ENCODE data around the gene ATP5MC2.
"Not testable (repeated sequence)": the region's sequence is repeated elsewhere in the genome, so short reads cannot be mapped to it uniquely, and the experiment has no call there.

Gene ATP5MC2

DNA sequence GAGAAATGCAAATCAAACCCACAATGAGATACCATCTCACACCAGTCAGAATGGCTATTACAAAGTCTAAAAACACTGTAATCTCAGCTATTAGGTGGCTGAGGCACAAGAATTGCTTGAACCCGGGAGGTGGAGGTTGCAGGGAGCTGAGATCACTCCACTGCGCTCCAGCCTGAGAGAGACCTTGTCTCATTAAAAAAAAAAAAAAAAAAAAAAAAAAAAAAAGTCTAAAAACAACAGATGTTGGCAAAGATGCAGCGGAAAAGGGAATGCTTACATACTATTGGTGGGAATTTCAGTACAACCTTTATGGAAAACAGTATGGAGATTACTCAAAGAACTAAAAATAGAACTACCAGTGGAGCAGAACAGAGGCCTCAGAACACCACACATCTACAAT is 30.7 kb downstream of the ATP5MC2 start:
- no peak for DNase-seq

DNA sequence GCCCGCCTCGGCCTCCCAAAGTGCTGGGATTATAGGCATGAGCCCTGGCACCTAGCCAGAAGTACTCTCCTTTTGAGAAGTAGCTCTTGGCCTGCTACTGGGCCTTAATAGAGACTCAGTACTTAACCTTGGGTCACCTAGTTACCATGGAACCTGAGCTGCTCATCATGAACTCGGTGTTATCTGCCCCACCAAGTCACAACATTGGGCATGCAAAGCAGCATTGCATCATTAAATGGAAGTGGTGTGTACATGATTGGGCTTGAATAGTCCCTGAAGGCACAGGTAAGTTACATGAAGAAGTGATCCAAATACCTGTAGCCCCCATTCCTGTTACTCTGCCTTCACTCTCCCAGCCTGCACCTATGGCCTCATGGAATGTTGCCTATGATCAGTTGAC is 31.8 kb downstream of the ATP5MC2 start:
- DNase-seq = no peak

DNA sequence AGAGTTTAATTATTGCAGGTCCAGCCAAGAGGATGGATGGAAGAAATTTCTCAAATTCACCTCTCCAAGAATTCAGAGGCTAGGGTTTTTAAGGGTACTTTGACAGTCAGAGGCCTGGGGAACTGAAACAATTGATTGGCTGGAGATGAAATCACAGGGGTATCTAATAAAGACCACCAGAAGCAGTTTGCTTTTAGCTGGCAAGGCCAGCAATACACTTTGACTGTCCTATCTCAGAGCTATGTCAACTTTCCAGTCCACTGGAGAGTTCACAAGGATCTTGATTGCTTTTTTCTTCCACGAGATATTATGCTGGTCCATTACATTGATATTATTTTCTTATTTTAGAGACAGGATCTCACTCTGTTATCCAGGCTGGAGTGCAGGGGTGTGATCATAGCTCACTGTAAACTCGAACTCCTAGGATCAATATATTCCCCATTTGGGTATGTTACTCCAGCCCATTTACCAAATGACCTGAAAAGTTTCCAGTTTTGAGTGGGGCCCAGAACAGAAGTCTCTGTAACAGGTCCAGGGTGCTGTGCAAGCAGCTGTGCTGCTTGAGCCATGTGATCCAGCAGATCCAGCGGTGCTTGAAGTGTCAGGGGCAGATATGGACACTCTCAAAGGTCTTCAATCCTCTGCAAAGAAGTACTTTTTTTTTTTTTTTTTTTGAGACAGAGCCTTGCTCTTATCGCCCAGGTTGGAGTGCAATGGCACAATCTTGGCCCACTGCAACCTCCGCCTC is 32.5 kb downstream of the ATP5MC2 start:
- no peak for DNase-seq

DNA sequence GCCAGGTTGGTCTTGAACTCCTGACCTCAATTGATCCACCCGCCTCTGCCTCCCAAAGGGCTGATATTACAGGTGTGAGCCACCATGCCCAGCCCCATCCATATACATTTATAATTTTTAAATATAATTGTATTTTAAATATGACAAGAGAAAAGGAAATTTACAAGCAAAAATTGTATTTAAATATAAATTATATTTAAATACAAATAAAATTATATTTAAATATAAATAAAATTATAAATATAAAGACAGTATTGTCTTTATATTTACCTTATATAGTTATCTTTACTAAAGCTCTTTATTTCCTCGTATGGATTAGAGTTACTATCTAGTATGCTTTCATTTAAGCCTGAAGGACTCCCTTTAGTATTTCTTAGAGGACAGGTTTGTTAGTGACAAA is 37.8 kb downstream of the ATP5MC2 start:
- DNase-seq = no peak

DNA sequence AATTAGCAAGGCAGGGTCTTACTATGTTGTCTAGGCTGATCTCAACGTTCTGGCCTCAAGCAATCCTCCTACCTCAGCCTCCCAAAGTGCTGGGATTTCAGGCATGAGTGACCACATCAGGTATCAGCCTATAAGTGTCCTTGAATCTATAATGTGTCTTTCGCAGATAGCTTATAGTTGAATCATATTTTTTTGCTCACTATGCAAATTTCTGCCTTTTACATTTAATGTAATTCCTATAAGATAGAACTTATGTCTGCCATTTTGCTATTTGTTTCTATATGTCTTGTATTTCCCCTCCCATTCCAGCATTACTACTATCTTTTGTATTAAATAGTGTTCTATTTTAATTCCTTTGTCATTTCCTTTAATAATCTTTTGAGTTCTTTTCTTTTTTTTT is 39.2 kb downstream of the ATP5MC2 start:
- no peak for DNase-seq

DNA sequence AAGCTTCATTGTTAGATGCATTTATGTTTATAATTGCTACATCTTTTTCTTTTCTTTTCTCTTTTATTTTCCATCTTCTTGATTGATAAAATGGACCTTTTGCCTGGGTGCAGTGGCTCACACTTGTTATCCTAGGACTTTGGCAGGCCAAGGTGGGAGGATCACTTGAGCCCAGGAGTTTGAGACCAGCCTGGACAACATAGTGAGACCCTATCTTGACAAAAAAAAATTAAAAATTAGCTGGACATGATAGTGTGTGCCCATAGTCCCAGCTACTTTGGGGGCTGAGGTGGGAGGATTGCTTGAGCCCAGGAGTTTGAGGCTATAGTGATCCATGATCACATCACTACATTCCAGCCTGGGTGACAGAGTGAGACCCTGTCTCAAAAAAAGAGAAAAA is 40.2 kb downstream of the ATP5MC2 start:
- DNase-seq = not testable (repeated sequence)

DNA sequence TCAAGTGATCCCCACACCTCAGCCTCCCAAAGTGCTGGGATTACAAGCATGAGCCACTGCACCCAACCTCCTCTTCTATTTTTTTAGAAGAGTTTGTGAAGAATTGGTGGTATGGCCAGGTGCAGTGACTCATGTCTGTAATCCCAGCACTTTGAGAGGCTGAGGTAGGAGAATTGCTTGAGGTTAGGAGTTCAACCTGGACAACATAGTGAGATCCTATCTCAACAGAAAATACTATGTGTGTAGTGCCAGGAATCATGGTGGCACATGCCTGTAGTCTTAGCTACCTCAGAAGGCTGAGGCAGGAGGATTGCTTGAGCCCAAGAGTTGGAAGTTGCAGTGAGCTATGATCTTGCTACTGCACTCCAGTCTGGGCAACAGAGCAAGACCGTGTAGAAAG is 44.2 kb downstream of the ATP5MC2 start:
- DNase-seq = no peak

DNA sequence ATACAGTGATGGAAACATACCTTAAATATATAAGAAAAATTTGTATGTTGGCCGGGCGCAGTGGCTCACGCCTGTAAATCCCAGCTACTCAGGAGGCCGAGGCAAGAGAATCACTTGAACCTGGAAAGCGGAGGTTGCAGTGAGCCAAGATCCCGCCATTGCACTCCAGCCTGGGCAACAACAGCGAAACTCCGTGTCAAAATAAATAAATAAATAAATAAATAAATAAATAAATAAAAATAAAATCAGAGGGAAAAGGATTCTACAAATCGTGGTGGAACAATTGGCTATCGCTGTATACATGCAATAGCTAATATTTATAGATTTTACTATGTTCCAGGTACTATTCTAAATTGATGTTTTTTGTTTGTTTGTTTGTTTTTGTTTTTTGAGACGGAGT is 48.0 kb downstream of the ATP5MC2 start:
- no peak for DNase-seq

DNA sequence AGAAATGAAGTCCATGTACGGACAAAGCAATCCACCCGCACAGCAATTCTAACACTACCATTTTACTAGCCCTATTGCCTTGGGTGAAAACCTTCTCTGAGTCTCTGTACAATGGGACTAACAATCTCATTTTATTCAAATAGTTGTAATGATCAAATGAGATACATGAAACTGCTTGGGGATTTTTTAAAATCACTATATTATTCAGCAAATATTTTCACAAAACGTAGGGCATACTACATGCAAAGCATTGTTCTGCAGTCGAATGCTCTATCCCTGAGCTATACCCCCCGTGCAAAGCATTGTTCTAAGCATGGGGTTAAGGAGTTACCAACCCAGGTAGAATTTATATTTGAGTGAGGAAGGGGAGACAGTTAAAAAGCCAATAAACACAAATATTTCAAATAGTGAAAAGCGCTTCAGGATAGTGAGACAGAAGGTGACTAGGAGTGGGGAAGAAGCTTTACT is 49.1 kb downstream of the ATP5MC2 start:
- DNase-seq = no peak

DNA sequence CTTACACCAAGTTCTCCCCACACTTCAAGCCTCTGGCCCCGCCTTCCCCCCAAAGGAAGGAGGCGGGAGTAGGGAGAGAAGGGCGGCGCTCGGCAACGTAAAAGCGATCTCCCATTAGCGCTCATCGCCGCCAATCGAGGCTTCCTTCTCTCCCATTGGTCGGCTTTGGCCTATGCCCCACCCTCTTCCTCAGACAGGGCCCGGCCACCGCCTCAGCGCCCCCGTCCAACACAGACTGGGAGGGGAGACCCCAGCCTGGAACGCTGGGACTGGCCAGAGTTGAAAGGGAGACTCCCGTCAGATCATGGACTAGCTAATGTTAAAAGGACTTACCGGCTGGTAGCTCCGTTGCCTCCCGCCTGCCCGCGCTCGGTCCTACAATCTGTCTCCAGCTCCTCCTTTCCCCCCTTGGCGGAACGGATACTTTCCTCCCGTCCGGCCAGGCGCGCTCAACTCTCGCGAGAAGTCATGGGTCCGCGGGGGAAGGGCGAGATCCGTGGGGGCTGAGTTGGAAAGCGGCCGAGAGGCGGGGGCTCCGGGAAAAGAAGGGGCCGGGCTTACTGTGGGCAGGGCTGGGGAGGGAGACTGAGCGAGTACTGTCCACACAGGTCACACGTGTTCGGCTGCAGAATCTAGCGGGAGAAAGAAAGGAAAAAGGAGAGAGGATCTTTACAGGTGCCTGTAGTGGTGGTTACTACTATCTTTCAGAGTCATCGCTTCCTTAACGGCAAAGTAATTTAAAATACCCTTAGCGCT is 49.8 kb downstream of the ATP5MC2 start, which contains the start of gene ATF7:
Gene ATF7, minus strand, starts transcription at position 437 of the 756 bp plus-strand sequence. CDS start 25,382 bp downstream, outside the sequence.
- peak; percentile 98 to 100 (median 100) for DNase-seq

DNA sequence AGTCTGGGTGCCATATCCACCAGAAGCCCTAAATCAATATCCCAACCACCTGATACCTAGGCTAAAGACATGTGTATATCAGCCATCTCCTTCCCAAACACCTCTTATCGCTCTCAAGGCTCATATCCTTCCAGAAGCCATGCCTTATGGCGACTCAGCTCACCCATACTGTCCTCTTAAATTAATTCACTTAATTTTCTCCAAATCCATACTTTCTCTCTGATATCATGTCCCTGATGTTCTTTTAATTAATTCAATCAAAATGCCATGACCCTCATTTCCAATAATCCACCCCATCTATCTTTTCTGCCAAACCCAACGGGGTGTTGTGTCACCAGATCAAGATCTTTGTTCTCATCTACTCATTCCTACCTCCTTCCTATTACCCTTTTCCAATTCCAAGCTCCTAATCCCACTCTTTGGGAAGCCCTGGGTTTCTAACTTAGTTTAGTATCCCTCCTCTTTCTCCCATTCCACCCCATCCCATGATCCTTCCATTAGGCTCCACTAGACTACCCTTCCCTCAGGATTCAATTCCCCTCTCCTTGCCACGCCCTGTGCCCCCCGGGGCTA is 50.4 kb downstream of the ATP5MC2 start:
- no peak for DNase-seq

DNA sequence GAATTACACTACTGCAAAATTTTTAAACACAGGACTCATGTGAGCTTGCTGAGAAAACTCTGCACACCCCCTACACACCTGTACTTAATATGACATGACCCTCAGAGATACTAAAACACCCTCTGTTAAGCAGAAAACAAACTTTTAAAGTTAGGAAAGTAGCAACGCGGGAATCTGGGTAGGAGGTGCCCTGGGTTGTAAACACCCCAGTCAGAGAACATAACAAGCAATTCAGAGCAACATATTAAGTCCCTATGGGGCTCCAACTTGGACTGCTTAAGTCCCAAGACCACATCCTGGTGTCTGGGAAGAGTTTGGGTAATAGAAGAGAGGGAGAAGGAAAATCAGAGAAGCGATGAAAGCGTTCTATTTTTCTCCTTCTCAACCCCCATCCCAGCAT is 50.9 kb downstream of the ATP5MC2 start:
- DNase-seq = peak in 2 of 14 donors; percentile 10 to 16

DNA sequence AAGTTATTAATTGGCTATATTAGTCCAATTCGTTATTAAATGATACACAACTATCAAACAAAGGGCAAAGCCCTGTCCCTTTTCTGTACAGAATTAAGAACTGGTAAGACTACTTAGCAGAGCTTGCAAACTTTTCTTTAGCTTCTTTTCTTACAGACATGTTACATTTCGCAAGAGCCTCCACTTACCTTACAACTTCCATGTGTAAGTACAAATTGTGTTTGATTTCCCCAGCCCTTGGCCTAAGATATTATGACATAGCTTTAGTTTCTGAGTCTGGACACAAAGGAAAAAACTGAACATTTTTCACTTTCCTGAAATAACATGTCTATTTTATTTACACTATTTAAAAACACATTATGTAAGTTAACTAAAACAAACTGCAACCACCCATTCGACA is 51.4 kb downstream of the ATP5MC2 start:
- DNase-seq = no peak

DNA sequence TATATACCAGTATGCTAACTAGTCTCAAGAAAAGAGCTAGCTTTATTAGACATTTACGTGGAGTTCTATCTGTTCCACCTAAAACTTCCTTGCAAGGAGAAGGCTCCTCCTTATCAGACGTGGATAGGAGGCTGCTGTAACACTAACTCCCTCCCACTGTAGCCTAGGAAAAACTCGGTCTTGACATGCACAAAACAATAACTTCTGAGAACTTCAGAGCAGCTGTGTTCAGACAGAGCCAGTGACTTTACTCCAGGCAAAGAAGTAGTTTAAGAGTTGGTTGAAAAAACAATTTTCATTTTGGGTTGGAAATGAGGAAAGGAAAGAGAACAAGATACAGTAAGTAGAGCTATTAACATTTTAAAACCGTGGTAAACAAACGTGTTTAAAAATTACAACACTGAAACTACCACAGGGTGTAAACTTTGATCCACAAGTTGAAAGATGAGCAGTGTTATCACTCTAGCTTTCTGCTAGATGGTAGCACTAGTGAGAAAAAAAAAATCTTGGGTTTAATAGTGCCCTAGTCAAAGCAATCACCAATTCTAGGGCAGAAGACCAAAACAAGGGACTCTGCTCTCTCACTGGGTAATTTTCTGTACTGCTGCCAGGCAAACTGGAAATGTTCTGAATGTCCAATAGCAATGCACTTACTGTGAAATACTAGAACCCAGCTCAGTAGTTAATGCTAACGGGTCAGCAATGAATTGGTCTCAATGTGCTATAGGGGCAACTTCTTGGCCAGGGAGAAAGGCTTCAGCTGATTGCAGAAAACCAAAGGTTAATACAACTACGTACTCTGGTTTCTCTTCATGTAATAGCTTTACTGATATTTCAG is 52.1 kb downstream of the ATP5MC2 start:
- DNase-seq = peak in 5 of 14 donors; percentile 6 to 83 (median 18)

DNA sequence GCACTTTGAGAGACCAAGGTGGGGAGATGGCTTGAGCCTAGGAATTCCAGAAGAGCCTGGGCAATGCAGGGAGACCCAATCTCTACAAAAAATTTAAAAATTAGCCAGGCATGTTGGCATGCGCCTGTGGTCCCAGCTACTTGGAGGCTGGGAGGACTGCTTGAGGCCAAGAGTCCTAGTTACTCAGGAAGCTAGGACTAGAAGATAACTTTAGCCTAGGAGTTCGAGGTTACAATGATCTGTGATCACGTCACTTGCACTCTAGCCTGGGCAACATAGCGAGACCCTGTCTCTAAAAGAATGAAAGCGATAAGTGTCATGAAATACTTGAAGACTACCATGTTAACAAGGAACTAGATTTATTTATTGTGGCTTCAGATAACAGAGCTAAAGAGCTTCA is 53.2 kb downstream of the ATP5MC2 start:
- DNase-seq = no peak

DNA sequence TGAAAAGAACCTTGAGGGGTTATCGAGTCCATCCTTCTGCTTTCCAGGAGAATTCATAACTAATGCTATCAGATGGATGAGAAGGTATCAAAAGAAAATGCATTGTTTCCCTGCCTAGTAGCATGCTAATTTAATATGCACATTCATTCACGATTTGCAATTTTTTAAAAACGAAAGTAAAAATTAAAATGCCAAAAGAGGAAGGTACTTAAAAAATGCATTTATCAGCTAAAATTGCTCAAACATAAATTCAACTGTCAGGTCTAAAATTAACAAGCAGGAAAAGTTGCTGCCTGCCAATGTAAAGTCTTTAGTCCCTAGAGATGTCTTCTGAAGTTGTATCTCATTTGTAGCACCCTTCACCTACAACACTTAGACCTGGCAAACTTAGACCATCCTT is 57.6 kb downstream of the ATP5MC2 start:
- no peak for DNase-seq

DNA sequence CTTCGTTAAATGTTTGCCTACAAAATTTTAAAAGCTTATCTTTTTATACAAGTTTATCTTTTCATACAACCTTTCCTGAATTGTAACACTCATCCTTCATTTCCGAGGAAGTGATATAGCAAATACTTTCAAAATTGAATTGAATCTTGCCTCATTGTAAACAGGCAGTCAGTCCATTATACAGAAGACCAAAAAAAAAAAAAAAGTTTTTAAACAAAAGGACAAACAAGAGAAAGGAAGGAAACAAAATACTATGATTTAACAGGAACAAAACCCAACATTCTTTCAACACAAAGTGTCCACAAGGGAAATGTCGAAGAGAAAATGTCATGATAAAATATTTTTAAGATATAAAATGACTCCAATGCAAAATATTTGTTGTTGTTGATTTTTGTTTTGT is 58.2 kb downstream of the ATP5MC2 start:
- no peak for DNase-seq

DNA sequence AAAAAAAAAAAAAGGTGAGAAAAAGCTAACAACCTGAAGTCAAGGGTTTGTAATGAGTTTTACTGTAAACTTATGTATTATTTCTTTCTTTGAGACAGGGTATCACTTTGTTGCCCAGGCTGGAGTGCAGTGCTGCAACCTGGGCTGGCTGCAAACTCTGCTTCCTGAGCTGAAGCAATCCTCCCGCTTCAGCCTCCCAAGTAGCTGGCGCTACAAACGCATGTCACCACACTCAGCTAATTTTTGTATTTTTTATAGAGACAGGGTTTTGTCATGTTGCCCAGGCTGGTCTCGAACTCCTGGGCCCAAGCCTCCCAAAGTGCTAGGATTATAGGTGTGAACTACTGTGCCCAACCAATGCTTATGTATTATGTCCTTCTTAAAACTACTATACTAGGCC is 58.9 kb downstream of the ATP5MC2 start:
- no peak for DNase-seq
